Activated T-cell treated with anti-CD3 and anti-CD28 coated beads, Interleukin-2, amount 50 U/mL, for 1 hour (primary cell): ENCODE results near the gene EPC1.
"Not testable (repeated sequence)": the region's sequence is repeated elsewhere in the genome, so short reads cannot be mapped to it uniquely, and the experiment has no call there.

ENCODE experiments used
- DNase-seq: peaks from one replicate; pipeline ENCODE4 v3.0.0-alpha.2; 2020

EPC1 gene

GRCh38 chr10:32367793-32368453 lies 21.0 kb upstream of the EPC1 start:
- DNase-seq, result peak; percentile 70

GRCh38 chr10:32366588-32366987 lies 19.6 kb upstream of the EPC1 start:
- DNase-seq, result no peak

- DNase-seq, result no peak
These were observed 19.2 kb upstream of the EPC1 start for GRCh38 chr10:32366111-32366510.

- not testable (repeated sequence) for DNase-seq
These were observed 18.4 kb upstream of the EPC1 start for GRCh38 chr10:32365404-32365803.

- no peak for DNase-seq
These were observed 15.6 kb upstream of the EPC1 start for GRCh38 chr10:32362571-32362970.

GRCh38 chr10:32360884-32361283 lies 13.9 kb upstream of the EPC1 start:
- DNase-seq, result no peak

GRCh38 chr10:32360241-32360640 lies 13.3 kb upstream of the EPC1 start:
- no peak for DNase-seq

- DNase-seq, result no peak
These were observed 10.2 kb upstream of the EPC1 start for GRCh38 chr10:32357056-32357735.

GRCh38 chr10:32354690-32355089 lies 7.7 kb upstream of the EPC1 start:
- DNase-seq, result not testable (repeated sequence)

- DNase-seq, result no peak
These were observed 3.9 kb upstream of the EPC1 start for GRCh38 chr10:32350811-32351350.

- DNase-seq, result no peak
These were observed 3.2 kb upstream of the EPC1 start for GRCh38 chr10:32349968-32350738.

GRCh38 chr10:32349199-32349585 lies 2.2 kb upstream of the EPC1 start:
- DNase-seq, result no peak

GRCh38 chr10:32348297-32349198 lies 1.6 kb upstream of the EPC1 start:
- DNase-seq, result no peak

GRCh38 chr10:32347363-32348022 lies 535 bp upstream of the EPC1 start:
- no peak for DNase-seq

- DNase-seq, result no peak
These were observed 816 bp downstream of the EPC1 start for GRCh38 chr10:32346134-32346550.

GRCh38 chr10:32341596-32341995 lies 5.4 kb downstream of the EPC1 start:
- no peak for DNase-seq

- DNase-seq, result no peak
These were observed 6.3 kb downstream of the EPC1 start for GRCh38 chr10:32340596-32341180.

- no peak for DNase-seq
These were observed 8.7 kb downstream of the EPC1 start for GRCh38 chr10:32338262-32338661.

- DNase-seq, result no peak
These were observed 9.6 kb downstream of the EPC1 start for GRCh38 chr10:32337350-32337749.

GRCh38 chr10:32333849-32334248 lies 13.1 kb downstream of the EPC1 start:
- no peak for DNase-seq

GRCh38 chr10:32332299-32332750 lies 14.6 kb downstream of the EPC1 start:
- peak; percentile 63 for DNase-seq

GRCh38 chr10:32331606-32332005 lies 15.4 kb downstream of the EPC1 start:
- no peak for DNase-seq
